HG02588 (cell line): ENCODE data around the gene TRAM2.
A peak's percentile ranks its signal among the peaks of the same experiment; 100 is the strongest.

ENCODE experiments used
- ATAC-seq: cut with Tn5 transposase; IDR thresholded peaks from one replicate; pipeline ENCODE4 v1.9.1; 2021; ENCODE audit warnings: mild to moderate bottlenecking, moderate library complexity; ENCODE audit not compliant: unreplicated experiment

The TRAM2 gene

GRCh38 chr6:52595000-52595795 lies 18.3 kb upstream of the TRAM2 start:
- peak; percentile 55 for ATAC-seq

GRCh38 chr6:52594221-52594620 lies 17.4 kb upstream of the TRAM2 start:
- ATAC-seq, result no peak

- ATAC-seq, result no peak
Measured at GRCh38 chr6:52591832-52592231, 15.0 kb upstream of the TRAM2 start.

GRCh38 chr6:52590152-52590891 lies 13.5 kb upstream of the TRAM2 start:
- no peak for ATAC-seq

GRCh38 chr6:52588710-52589091 lies 11.8 kb upstream of the TRAM2 start:
- ATAC-seq, result no peak

GRCh38 chr6:52588087-52588709 lies 11.3 kb upstream of the TRAM2 start:
- ATAC-seq, result no peak

GRCh38 chr6:52587001-52587400 lies 10.1 kb upstream of the TRAM2 start:
- ATAC-seq, result no peak

GRCh38 chr6:52584203-52584602 lies 7.3 kb upstream of the TRAM2 start:
- ATAC-seq, result no peak

- no peak for ATAC-seq
Measured at GRCh38 chr6:52582996-52583395, 6.1 kb upstream of the TRAM2 start.

- ATAC-seq, result no peak
Measured at GRCh38 chr6:52582446-52582845, 5.6 kb upstream of the TRAM2 start.

GRCh38 chr6:52580905-52581304 lies 4.0 kb upstream of the TRAM2 start:
- no peak for ATAC-seq

GRCh38 chr6:52579006-52579660 lies 2.3 kb upstream of the TRAM2 start:
- ATAC-seq, result no peak

- ATAC-seq, result no peak
Measured at GRCh38 chr6:52577778-52578463, 1.1 kb upstream of the TRAM2 start.

GRCh38 chr6:52576392-52577021 lies 353 bp downstream of the TRAM2 start:
- peak; percentile 55 for ATAC-seq

- no peak for ATAC-seq
Measured at GRCh38 chr6:52576054-52576391, 837 bp downstream of the TRAM2 start.

GRCh38 chr6:52575502-52575892 lies 1.4 kb downstream of the TRAM2 start:
- ATAC-seq, result no peak

- ATAC-seq, result peak; percentile 39
Measured at GRCh38 chr6:52574709-52575501, 2.0 kb downstream of the TRAM2 start.

GRCh38 chr6:52573295-52573694 lies 3.6 kb downstream of the TRAM2 start:
- ATAC-seq, result no peak

GRCh38 chr6:52572536-52572935 lies 4.3 kb downstream of the TRAM2 start:
- no peak for ATAC-seq
